ENCODE data around the gene HTR1E. TPM values are rescaled to one million over a fixed set of nuclear protein-coding genes. Genes with fewer than 3 reads are reported as not detected.

Gene HTR1E
- total RNA-seq, result not detected in 2 replicates

DNA sequence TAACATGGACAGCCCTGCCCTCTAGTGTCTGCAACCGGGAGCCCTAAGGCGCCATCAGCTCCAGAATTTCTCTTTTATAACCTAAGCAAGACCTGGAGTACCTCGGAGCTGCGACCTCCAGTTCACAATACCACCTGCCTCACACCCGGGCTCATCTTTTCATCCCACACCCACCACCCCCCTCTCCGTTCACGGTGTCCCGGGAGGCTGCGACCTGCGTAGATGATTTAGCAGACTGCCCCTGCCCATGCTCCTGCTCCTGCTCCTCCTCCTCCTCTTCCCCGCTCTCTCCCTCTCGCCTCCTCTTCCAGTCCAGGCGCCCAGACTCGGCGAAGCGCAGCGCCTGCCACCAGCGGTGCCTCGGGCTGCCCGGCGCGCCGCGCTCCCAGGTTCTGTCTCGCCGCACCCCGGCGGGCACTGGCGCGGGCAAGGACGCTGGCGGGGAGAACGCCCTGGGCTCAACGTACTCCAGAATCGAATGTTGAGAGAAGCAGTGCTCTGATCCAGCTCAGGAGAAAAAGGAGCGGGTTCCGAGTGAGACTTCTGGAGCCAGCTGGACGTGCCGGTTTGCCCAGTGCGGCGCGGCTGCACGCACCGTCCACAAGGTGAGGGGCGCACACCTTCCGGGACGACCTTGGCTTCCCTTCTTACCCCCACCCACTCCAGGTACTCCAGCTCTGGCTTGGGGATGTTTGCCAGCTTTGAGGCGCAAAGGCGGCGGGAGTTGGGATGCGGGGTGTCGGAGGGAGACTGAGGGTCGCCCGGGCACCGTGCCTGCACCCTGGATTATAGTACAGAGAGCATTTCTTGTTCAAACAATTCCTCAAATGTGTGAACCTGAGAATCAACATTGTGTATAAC, at the start of gene HTR1E:
Gene HTR1E (plus strand): TSS at position 310 of the 861 bp plus-strand sequence. CDS start 77,807 bp downstream, outside the sequence.

Other genes starting within 250 kb of the HTR1E start
- gene CGA, start 157.6 kb downstream of the HTR1E start, total RNA-seq, result 0.11 TPM in 1 of 2 replicates, not detected in the other
- gene ZNF292, start 218.0 kb downstream of the HTR1E start, total RNA-seq, result 17.1 and 21.5 TPM in 2 replicates

All from dermis lymphatic vessel endothelial cell (primary cell).